GM19043 (cell line): ENCODE measurements around the gene ROR2.

Experiments
- ATAC-seq: cut with Tn5 transposase; IDR thresholded peaks from one replicate; pipeline ENCODE4 v1.9.1; 2021; ENCODE audit warnings: low read depth; ENCODE audit not compliant: unreplicated experiment

Gene ROR2

GRCh38 chr9:91729558-91729842, 220.5 kb downstream of the ROR2 start:
- ATAC-seq = no peak

GRCh38 chr9:91727972-91728371, 222.1 kb downstream of the ROR2 start:
- no peak for ATAC-seq

DNA sequence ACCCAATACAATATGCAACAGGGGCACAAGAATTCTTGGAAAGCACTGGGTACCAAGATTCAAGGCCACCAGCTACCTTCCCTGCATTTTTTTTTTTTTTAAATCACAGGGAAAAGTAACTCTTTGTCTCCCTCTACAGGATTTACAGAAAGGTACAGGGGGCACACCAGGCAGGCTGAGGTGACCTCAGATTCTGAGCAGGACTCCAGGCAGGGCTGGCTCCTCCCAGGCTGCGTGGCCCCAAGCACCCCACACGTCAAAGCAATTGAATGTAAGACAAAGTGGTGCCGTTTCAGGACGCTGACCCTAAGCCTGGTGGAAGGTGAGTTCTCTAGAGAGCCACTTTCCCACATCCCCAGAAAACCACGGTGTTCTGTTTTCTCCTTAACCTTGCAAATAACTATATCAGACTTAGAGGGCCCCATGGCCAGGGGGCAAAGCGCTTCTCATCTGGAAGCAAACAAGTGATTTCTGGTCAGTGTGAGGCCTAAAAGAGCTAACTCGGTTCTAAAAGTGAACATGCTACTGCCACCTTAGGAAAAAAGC, 222.6 kb downstream of the ROR2 start:
- ATAC-seq = no peak

DNA sequence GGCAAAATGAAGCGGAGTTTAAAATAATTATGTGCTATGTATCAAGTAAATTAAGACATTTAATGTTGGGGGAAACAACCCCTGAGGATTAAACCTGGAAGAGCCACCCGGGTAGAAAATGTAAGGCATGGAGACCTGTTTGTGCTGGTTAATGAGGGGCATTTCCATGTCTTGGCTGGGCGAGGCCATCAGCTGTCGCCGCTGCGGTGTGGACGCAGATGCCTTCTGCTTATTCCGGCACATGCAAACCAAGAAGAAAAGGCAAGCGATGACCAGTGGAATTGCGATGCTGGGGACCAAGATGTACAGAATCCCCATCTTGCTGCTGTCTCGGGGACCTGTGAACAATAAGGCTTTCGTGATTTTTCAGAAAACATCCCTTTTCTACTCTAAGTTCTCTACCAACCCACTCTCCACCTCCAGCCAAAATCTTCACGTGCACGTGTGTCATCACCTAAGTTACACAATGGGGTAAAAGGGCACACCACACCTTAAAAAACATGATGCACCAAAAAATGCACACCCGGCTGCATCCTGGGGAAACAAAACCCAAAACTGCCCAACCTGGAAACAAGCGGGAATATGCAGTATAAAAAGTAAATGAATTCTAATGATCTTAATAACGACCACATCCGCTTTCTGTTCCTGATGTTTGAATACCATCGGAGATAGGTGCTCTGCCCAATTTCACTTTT, 223.5 kb downstream of the ROR2 start:
- no peak for ATAC-seq

DNA sequence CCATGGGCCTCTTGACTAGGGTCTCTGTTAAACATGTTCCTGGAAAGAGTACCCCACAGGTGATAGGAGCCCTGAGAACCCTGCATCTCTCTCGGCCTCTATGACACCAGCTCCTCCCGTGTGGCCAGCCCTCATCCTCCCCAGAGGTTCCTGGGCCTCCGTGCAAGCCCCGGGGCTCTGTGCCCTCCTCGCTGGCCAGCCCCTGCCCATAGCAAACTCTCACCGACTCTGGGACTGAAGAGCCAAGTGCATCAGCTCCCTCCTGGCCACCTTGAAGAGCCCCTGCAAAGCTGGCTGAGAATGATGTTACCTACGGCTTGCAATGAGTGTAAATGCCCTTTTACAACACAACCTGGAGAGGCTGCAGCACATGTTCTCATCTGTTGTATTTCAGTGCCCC, 224.4 kb downstream of the ROR2 start:
- no peak for ATAC-seq

DNA sequence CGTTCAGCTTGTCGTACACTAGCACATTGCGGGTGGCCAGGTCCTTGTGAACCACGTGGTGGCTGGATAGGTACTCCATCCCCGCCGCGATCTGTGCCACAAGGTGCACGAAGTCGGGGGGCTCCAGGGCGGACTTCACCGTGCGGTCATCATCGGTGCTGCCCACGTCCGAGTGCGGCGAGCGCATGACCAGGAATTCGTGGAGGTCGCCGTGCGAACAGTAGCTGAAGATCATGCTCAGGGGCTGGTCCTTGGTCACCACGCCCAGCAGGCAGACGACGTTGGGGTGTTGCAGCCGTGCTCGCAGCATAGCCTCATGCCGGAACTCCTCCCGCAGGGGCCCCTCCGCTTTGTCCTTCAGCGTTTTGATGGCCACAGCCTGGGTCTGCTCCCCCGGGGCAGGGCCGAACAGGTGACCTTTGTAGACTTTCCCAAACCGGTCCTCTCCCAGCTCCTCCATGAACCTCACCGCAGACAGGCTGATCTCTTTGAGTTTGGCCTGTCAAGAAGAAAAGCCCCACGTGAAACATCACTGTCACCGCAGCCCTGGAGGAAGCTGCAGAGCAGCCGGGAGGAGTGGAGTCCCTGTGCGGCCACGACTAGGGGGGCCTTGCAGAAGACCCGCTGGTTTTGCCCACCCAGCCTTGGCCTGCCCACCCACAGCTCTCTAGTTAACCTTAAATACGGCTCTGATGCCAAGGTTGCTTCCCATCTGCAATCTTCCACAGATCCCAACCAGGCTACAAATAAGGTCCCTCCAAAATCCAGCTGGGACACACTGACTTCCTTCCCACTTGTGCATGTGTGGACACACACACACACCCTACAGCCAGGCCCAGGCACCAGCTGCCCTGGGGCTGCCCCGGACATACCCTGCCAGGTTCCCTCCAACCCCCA, 225.2 kb downstream of the ROR2 start:
- no peak for ATAC-seq

DNA sequence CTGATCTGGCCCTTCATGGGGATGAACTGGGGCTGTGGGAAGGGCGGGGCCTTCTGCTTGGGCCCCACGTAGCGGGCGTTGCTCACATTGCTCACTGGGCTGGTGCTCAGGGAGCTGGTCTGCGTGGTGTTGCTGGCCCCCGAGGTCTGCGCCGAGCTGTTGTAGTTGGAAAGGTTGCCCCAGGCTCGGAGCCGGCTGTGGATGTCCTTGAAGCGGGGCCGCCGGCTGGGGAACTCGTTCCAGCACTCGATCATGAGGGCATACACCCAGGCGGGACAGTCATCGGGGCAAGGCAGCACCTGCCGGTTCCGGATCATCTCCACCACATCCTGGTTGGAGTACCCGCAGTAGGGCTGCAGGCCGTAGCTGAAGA, 226.0 kb downstream of the ROR2 start:
- ATAC-seq = no peak

GRCh38 chr9:91723420-91724067, 226.5 kb downstream of the ROR2 start:
- ATAC-seq = no peak

DNA sequence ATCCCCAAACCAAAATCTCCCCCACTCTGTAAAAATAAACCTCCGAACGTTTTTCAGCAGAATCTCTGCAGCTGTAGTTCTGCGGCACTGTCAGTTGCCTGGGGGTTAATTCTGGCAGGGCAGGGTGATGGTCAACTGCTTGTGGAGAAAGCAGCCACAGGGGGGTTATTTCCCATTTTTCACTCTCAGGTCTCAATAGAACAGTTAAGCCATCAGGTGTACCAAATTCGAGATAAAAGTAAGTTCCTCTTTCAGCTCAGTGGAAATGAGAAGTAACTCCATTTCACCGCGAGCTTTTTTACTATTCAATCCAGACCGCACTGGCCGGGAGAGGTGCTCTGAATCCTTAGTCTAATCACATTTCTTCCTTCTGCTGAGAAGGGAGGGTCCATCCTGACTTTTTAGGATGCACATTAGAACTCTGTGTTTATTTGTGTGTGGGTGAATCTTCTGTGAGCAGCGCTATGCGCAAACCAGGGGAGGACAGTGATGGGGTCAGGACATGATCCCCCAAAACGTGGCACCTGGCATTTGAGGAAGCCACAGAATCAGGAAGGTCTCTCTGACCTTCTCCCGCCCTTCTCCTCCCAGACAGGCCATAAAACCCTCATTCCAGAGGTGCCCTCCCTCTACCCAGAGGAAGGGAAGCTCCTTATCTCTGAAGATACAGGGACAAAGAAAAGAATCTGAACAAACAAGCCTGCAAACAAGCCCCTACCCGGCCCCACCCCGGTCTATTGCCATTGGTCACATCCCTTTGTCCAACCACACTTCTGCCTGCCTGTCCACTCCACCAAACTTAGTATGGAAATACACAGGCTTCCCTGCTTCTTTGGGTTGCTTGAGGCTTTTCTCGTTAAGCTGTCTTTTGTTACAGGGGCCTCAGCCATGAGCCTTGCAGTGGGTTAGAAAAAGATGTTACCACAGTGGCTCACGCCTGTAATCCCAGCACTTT, 229.0 kb downstream of the ROR2 start:
- ATAC-seq = peak; percentile 78

DNA sequence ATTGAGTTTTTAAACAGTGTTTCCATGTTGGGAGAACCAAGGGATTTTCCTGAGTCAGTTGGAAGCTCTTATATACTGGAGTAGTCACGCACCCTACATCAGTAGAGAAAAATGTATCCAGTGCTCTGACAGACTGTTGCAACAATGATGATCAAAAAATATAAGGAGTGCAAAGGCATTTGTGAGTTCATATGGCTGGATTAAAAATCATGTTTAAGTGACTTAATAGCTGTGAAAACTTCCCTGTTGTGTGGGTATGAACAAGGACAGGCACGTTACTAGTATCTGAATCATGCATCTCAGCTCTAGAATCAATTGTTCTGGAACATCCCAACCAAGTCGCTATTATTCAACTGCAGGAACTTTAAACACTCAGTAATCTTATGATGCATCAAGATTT, 229.7 kb downstream of the ROR2 start:
- no peak for ATAC-seq

DNA sequence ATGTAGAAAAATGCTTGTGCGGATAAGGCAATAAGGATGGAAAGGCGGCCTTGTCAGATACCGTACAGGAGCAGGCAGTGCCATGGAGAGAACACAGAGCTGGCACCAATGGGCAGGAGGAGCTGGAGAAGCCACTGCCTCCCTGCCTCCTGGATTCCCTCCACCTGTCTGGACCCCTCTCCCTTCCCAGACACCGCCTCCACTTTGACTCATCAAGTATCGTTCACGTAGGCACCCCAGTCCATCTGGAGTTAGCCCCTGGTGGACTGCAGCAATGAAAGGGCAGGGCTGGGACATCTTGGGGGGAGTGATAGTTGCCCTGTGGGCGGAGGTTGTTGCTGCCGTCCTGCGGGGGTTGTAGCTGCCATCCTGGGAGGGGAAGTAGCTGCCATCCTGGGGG, 232.0 kb downstream of the ROR2 start:
- no peak for ATAC-seq

- no peak for ATAC-seq
Measured at GRCh38 chr9:91716815-91717214, 233.2 kb downstream of the ROR2 start.

- no peak for ATAC-seq
Measured at GRCh38 chr9:91716239-91716638, 233.8 kb downstream of the ROR2 start.

- no peak for ATAC-seq
Measured at GRCh38 chr9:91714874-91715615, 235.0 kb downstream of the ROR2 start.

DNA sequence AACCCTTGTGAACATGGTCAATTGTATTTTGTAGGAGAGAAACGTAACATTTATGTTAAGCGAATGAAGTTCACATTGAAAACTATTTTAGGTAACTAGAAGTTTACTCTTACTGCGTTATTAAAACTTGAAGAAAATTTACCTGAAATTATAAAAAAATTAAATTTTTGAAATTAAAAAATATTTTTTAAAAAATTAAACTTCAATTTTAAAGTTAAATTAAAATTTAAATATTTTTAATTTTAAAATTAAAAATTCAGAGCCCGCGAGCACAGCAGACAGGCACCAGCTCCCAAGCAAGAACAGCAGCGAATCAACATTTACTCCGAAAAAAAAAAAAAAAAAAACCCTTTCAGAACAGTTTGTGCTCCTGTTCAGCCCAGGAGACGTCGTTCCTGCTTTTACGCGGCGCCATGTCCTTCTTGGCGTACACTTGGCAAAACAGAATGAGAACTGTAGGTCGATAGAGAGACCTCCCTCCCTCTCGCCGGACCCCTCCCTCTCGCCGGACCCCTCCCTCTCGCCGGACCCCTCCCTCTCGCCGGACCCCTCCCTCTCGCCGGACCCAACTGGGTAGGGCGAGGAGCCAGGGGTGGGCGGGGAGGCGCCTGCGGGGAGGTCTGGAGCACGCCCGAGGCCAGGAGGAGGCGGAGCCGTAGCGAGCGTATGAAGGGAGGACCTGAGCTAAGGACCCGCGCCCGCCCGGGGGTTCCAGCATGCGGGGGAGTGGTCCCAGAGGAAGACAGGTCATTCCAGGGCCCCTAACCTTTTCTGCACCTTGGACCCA, 235.8 kb downstream of the ROR2 start:
- peak; percentile 41 for ATAC-seq

- no peak for ATAC-seq
Measured at GRCh38 chr9:91712811-91713210, 237.2 kb downstream of the ROR2 start.

- ATAC-seq = peak; percentile 86
Measured at GRCh38 chr9:91711755-91712601, 238.1 kb downstream of the ROR2 start.

DNA sequence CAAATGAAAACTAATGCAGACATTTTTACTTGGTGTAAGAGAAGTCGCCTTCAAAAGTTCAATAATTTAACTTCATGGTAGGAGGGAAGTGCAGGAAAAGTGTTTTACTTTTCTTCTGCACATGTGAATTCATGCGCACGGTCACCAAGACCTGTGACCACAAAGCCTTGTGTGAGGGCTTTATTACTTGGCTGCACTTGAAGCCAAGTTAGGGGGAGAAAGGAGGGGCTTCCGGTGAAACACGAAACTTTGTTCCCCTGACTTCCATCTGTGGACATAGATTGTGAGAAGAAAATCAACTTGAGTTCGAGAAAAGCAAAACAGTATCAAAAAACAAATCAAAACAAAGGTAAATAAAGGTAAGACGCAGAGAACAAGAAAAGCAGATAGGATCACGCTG, 239.9 kb downstream of the ROR2 start:
- ATAC-seq = no peak
